NOMO-1 treated with dmso at 0.1 percent for 144 hours (cell line): ENCODE results near the gene SBNO1.
"Not testable (repeated sequence)": the region's sequence is repeated elsewhere in the genome, so short reads cannot be mapped to it uniquely, and the experiment has no call there.

Experiments
- DNase-seq: peaks from one replicate; lab custom pipeline; 2025; ENCODE audit not compliant: unreplicated experiment; lab: John Stamatoyannopoulos, UW

SBNO1 gene

GRCh38 chr12:123351349-123351748 is 13.3 kb downstream of the SBNO1 start:
- no peak for DNase-seq

DNA sequence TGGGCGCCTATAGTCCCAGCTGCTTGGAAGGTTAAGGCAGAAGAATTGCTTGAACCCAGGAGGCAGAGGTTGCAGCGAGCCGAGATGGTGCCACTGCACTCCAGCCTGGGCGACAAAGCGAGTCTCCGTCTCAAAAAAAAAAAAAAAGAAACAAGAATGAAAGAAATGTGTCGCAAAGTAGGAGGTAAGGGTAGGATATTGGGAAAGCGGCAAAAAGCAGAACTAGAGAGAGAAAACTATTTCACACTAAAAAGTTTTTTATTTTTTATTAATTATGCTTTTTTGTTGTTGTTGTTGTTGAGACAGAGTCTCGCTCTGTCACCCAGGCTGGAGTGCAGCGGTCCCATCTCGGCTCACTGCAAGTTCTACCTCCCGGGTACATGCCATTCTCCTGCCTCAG is 17.7 kb downstream of the SBNO1 start:
- no peak for DNase-seq

- DNase-seq, result no peak
Observed at GRCh38 chr12:123344086-123344485, 20.6 kb downstream of the SBNO1 start.

DNA sequence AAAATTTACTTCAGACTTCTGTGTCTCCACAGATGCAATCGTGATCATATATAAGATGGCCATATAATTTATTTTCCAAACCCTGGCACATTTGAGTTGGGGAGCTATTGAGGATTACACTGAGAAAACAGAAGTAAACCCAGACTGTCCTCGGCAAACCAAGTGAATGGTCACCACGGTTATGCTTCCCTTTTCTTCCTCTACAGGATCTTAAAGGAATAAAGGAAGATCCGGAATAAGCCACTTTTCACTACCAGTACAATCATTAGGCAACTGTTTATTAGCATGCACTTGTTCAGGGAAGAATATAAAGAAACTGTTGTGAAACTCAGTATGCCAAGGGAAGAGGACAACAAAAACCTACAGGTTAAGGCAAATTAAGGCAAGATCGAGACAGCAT is 27.6 kb downstream of the SBNO1 start:
- DNase-seq, result no peak

DNA sequence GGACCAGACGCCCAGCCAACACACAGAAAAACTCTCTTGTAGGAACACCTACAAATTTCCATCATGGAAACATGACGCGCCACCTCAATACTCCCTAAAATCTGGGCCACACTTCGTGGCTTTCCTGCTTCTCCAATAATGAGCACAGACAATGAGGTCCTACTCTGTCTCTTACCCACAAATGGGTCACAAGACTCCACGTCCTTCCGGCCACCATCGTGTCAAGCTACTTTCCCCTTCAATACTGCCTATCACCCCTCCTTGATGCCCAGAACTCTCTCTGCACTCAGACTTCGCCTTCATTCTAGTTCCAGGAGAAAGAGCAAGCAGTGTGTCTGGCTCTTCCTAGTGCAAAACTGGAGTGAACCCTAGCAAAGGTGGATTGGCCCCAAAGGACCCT is 28.1 kb downstream of the SBNO1 start:
- DNase-seq, result no peak

DNA sequence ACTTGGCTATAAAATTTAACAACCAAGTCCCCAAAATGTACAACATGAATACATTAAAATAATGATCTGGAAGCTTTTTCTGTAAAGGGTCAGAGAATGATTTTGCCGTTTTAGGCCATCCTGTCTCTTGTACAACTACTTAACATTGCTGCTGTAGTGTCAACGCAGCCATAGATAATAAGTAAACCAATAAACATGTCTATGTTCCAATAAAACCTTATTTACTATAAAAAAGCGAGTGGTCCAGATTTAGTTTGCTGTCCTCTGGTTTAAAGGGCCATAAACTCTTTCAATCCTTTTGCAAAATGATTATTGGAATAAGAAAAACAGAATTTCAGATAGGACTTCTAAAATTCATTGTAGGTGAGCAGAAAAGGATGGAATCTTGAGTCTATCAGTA is 29.2 kb downstream of the SBNO1 start:
- DNase-seq, result no peak

DNA sequence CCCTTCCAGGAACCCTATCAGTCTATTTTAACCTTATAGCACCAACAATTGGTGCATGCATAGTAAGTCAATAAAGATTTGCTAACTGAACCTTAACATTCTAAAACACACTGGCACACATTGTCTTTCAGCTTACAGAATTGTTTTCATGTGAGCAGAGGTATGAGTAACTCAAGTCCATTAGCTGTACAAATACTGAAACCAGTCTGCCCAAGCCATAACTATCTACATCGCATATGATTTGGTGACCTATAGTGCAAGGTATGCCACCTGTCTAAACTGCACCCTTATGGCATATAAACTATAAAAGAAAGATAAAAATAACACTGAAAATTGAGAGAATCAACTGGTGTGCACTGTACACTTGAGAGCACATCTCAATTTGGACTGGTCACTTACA is 34.8 kb downstream of the SBNO1 start:
- DNase-seq, result no peak

GRCh38 chr12:123319826-123320225 is 44.8 kb downstream of the SBNO1 start:
- DNase-seq, result no peak

DNA sequence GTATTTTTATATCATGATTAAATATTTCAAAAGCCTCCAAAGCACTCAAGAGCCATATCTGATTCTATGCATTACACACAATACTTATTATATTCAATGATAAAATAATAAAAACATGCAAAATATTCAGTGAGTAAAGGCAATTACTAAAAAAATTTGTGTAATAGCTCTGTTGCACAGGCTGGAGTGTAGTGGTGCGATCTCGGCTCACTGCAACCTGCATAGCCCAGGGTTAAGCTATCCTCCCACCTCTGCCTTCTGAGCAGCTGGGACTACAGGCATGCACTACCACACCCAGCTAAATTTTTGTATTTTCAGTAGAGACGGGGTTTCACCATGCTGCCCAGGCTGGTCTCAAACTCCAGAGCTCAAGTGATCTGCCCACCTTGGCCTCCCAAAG is 45.4 kb downstream of the SBNO1 start:
- DNase-seq, result no peak

- not testable (repeated sequence) for DNase-seq
Observed at GRCh38 chr12:123313046-123313445, 51.6 kb downstream of the SBNO1 start.

- no peak for DNase-seq
Observed at GRCh38 chr12:123306200-123306599, 58.4 kb downstream of the SBNO1 start.

DNA sequence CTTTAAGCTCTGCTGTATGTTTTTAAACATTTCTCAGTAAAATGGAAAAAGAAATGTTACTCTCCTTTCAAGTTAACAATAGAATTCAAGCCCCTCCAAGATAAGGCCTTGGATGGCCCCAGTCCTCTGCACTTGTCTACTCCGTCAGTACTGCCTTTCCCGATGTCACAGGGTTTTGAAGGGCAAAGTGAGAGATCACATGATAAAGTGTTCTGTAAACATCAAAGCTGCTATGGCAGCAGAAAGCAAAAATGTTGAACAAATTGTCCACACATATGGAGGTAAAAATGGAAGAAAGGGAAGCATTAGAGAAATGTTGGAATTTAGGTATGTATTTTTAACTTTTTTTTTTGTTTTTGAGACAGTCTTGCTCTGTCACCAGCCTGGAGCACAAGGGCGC is 59.5 kb downstream of the SBNO1 start:
- no peak for DNase-seq

GRCh38 chr12:123293178-123293760 is 71.4 kb downstream of the SBNO1 start:
- DNase-seq, result no peak

DNA sequence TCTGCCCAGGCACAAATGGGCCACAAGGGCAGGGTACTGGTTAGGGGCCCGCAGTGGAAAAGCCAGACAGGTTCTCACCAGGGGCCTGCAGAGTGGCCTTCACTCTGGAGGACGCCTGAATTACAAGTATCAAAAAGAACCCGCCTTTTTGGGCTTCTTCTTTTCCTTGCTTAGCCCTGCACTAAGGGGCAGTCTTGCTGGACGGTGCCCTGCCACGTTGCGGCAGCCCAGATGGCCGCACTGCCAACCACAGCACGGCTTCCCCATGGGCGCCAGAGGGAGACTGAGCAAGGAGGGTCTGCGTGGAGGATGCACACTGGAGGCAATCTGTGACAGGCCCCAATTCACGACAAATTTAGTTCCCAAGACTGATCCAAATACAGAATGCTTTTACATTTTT is 74.7 kb downstream of the SBNO1 start:
- DNase-seq, result no peak

- no peak for DNase-seq
Observed at GRCh38 chr12:123288751-123289346, 75.8 kb downstream of the SBNO1 start.

- no peak for DNase-seq
Observed at GRCh38 chr12:123286652-123287373, 77.8 kb downstream of the SBNO1 start.

DNA sequence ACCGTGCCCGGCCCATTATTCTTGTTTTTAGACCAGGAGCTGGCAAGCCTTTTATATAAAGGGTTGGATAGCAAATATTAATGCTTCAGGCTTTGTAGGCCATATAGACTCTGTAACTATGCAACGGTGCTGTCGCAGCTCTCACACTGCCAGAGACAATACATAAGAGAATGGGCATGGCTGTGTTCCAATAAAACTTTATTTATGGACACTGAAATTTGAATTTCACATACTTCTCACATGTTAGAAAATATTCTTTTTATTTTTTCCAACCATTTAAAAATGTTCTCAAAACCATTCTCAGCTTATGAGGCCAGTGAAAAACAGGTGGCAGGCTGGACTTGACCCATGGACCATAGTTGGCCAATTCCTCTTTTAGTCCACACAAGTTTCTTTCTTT is 80.0 kb downstream of the SBNO1 start:
- DNase-seq, result no peak

- no peak for DNase-seq
Observed at GRCh38 chr12:123283461-123283860, 81.2 kb downstream of the SBNO1 start.

DNA sequence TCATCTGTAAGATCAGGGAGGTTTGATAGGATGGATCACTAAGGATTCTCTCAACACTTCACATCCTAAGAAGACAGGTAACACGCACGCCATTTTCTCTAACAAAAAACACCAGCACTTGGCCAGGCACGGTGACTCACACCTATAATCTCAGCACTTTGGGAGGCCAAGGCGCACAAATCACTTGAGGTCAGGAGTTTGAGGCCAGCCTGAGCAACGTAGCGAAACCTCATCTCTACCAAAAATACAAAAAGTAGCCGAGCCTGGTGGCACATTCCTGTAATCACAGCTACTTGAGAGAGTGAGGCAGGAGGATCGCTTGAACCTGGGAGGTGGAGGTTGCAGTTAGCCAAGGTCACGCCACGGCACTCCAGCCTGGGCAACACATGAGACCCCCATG is 82.5 kb downstream of the SBNO1 start:
- DNase-seq, result no peak

- no peak for DNase-seq
Observed at GRCh38 chr12:123280971-123281370, 83.7 kb downstream of the SBNO1 start.

- peak; percentile 34 for DNase-seq
Observed at GRCh38 chr12:123278101-123278627, 86.5 kb downstream of the SBNO1 start.

- DNase-seq, result no peak
Observed at GRCh38 chr12:123273166-123273565, 91.5 kb downstream of the SBNO1 start.
